GM21528 (cell line): Measurements from ENCODE around the gene SLC17A5.
"Not testable (repeated sequence)": the region's sequence is repeated elsewhere in the genome, so short reads cannot be mapped to it uniquely, and the experiment has no call there.

Experiments
- ATAC-seq: cut with Tn5 transposase; IDR thresholded peaks from one replicate; pipeline ENCODE4 v1.9.1; 2021; ENCODE audit warnings: mild to moderate bottlenecking, moderate library complexity; ENCODE audit not compliant: unreplicated experiment, low FRiP score

SLC17A5 gene, protein sequence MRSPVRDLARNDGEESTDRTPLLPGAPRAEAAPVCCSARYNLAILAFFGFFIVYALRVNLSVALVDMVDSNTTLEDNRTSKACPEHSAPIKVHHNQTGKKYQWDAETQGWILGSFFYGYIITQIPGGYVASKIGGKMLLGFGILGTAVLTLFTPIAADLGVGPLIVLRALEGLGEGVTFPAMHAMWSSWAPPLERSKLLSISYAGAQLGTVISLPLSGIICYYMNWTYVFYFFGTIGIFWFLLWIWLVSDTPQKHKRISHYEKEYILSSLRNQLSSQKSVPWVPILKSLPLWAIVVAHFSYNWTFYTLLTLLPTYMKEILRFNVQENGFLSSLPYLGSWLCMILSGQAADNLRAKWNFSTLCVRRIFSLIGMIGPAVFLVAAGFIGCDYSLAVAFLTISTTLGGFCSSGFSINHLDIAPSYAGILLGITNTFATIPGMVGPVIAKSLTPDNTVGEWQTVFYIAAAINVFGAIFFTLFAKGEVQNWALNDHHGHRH

DNA sequence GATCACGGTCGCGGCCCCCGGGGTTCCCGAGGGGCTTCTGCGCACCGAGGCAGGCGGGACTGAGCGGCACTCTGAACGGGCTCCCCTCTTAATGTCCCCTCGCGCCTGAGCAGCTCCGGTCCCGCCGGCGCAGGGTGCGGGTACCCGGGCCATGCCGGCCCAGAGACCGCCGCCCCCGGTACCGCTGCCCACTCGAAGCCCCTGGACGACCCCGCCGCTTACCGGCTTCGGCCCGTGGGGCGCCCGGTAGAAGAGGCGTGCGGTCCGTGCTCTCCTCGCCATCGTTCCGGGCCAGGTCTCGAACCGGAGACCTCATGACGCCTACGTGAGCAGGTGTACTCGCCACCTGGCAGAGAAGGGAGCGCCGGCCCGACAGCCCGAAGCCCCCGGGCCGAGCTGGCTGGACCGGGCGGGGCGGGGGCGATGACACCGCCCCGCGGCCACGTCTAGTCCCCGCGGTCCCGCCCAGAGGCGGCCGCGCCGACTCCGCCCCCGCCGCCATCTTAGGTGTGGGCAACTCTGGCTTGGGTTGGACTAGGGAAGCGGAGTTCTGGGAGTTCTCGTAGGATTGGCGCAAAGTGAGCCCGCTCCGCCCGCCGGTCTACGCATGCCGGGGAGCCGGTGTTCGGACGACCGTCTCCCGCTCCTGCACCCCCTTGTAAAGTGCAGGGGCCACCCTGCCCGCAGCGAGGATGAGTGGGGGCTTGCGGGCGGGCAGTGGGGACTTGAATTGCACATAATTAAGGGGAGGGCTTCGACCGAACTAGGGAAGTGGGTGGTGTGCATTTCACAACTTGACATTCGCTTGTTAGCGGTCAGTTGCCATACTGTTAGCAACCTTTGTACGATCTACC is at the start of gene SLC17A5:
SLC17A5 (minus strand) TSS at position 422 of the 854 bp plus-strand sequence; CDS start at position 316, 106 bp downstream.
- peak; percentile 89 for ATAC-seq

DNA sequence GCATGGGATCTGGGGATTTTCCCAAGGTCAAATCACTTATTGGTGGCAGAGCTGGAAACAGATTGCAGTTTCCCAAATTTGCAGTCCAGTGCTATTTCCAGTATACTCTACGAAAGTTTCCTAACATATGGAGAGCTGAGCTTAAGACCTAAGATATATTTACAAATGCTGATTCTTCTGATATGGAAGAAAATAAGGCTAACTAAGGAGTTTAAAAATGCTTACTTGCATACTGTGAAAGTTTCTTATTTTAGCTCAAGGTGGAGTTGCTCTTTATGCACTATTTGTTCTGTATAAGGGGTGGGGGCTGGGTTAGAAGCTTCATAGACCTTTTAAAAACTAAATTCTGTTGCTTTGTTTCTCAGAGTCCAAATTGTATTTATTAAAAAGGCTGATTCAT is 49.7 kb upstream of the SLC17A5 start:
- no peak for ATAC-seq

DNA sequence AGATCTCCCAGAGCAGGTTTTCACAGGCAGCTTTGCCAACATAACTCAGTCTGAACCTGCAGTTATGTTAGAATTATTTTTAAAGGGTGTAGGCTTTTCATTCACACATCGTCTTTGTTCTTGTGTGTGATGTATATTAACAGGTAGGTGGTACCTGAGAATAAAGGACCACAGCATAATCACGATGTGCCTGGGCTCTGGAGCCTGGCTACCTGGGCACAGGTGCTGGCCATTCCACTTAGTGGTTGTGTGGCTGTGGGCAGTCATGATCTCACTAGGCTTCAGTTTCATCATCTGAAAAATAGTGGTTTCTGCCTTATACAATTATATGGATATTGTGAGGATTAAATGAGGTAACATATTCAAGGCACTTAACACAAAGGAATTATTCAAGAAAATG is 48.7 kb upstream of the SLC17A5 start:
- ATAC-seq, result no peak

DNA sequence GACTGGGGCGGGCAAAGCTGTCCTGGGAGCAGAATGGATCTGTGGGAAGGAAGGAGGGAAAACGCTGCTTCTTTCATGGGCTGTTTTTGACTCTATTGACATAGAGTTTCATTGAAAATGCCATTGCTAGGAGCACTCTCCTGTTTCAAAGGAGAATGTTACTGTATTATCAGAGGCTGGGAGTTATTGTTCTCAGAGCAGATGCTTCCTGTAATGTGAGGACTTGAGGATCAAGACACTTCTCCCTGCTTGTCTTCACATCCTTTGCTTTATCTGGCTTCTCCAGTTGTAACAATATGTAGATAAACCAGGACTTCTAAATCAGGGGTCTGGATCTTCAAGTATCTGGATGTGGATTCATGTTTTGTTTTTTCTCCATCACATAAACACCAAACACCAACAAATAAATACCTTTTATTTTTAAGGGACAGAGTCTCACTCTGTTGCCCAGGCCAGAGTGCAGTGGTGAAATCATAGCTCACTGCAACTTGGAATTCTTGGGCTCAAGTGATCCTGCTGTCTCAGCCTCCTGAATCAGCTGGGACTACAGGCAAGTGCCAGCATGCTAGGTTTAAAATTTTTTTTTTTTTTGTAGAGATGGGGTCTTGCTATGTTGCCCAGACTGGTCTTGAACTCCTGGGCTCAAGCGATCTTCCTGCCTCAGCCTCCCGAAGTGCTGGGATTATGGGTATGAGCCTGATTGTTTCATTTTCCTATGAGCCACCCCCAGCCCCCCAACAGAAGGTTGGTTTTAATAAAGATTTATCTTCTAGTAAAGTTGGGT is 46.1 kb upstream of the SLC17A5 start:
- no peak for ATAC-seq

DNA sequence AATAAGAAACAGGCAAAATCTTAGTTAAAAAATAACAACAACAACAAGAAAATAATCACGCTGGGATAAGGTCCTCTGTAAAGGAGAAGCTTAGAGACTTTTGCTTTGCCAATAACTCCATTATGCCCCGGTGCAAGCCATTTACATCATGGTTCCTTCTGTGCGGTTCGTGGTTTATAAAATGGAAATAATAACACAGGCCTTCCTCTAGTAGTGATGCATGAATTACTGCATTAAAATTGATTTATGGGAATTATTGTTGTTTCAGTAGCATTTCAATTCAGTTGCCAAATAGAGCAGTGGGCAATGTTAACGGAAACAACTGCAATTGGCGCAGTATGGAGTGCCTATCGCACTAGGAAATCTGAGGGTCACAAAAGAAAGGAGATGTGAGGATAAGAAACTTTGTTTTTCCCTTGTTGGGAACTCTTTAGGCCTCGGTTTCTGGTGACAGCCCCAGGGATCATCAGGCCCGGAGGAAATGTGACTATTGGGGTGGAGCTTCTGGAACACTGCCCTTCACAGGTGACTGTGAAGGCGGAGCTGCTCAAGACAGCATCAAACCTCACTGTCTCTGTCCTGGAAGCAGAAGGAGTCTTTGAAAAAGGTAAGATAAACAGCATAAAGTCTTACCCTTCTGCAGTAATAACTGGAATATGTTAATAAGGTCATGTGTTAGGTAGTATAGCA is 43.3 kb upstream of the SLC17A5 start:
- no peak for ATAC-seq

DNA sequence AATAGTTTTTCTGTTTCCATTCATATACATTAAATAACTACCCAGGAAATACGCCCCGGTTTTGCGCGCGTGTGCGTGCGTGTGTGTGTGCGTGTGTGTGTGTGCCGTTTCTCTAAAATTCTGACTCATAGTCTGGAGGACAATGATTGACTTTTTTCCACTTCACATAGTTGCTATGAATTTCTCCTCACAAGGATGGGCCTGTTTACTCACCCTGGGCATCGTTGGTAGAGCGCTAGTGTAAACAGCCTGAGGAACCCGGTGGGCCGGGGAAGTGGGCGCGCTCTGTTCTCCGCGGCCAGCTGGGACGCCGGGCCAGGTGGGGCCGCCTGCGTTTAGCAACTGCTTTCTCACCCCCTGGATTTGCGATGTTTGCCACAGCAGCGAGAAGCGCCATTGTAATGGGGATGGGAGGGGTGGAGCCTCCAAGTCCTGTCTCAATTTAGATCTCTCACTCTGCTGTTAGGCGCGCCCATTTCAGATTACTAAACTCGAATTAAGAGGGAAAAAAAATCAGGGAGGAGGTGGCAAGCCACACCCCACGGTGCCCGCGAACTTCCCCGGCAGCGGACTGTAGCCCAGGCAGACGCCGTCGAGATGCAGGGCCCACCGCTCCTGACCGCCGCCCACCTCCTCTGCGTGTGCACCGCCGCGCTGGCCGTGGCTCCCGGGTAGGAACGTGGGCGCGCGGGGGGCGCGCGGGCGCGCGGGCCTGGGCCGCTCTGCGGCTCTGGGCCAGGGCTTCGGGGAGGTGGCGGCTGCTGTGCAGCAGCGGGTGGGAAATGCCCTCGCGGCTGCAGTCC is 42.0 kb upstream of the SLC17A5 start, which contains the start of gene CD109:
CD109 (plus strand) TSS at position 585 of the 803 bp plus-strand sequence; CDS start at position 598, 13 bp downstream.
- ATAC-seq, result peak; percentile 56

DNA sequence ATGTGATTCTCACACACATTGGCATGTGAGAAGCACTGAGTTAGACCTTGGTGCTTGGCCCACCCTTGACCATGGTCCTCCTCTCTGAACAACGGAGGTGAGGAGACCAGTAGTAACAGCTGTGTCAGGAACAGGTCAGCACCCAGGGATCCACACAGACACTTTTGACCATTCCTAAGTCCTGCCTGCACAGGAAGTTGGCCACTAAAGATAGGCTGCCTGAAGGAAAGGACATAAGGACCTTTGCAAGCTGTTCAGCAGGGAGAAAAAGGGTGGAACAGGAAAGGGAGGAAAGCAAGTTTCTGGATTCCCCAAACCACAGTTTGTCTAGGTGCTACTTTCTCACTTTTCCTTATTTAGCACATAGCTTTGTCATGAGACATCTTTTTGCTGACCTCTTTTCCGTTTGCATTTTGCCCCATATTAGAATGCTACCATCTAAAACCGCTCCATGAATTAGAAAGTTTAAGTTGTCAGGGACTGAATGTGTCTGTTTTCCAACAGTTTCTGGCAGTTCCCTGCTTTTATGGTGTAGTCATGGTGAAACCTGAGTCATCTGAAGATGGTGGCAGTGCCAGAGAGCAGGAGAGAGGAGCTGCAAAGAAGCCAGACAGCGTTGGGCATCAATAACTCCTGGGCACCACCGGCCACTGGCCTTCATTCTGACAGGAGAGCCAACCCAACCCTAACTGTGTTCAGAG is 41.1 kb upstream of the SLC17A5 start:
- no peak for ATAC-seq

DNA sequence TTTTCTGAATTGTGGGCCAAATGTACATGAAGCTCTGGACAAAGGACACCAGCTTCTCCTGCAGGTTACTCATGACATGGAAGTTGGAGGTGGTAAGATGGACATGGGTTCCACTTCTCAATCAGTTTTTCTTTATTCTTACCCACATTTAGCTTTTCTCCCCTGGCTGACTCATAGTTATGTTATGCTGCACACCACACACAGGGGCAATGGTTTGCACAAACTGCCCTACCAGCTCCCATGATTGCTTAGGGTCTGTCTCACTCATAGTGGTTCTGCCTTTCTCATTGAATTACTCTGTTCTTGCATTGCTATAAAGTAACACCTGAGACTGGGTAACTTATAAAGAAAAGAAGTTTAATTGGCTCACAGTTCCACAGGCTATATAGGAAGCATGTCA is 37.7 kb upstream of the SLC17A5 start:
- ATAC-seq, result no peak

DNA sequence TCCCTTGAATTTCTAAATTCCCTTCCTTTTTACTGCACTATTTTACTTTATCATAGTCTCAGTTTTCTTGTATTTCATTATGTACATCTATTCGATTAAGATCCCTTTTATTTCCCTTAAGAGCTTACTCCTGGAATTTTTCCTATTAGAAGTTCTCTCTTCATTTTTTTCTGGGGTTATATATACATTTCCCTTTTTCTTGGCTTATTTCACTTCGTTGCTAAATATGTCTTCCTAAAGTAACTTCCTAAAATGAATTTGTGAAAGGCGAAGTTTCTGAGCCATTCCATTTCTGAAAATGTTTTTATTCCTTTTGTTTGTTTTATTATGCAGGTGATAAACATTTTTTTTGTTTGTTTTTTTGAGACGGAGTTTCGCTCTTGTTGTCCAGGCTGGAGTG is 36.3 kb upstream of the SLC17A5 start:
- no peak for ATAC-seq

DNA sequence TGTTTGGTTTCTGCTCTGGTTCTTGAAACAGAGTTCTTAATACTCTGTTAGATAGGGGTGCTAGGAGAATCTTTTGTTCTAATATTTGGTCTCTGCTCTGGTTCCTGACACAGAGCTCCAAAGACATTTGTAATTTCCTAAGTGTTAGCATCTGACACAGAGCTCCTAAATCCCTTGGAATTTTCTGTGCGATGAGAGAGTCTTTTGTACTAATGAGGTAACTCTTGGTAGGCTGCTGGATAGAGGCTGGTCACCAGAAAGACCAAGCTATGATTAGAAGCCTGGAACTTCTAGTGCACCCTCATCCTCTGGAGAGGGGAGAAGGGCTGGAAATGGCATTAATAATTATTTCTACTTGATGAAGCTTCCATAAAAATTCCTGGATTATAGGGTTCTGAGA is 34.6 kb upstream of the SLC17A5 start:
- no peak for ATAC-seq

DNA sequence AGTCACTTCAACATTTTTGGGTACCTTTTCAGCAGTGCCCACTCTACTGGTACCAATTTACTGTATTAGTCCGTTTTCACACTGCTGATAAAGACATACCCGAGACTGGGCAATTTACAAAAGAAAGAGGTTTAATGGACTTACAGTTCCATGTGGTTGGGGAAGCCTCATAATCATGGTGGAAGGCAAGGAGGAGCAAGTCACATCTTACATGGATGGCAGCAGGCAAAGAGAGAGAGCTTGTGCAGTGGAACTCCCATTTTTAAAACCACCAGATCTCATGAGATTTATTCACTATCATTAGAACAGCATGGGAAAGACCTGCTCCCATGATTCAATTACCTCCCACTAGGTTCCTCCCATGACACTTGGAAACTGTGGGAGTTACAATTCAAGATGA is 29.8 kb upstream of the SLC17A5 start:
- ATAC-seq, result not testable (repeated sequence)

DNA sequence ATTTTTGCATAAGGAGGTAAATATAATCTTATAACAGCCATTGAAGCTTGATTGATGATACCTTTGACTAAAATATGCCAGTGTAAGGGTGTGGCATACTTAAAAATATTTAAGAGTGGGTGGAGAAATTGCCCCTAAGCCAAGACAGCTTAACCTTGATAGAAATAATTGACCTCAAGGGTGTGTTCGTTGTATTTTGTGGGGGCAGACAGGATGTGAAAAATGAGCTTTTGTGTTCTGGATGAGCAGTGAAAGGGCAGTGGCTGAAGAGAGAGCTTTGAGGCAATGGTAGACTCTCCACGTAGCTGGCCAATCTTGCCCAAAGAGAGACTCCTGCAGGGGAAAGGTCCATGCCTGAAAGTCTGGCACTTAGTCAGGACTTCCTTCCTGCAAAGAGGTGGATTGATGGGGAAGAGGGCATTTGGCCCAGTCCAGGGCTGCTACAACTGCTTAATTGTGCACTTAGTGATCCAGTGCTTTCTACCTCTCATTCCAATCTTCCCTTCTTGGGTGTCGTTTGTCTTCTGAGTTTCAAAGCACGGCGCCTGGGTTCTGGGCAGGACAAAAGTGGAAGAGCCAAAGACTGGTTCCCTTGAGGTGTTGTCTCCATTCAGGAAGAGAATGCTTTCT is 26.6 kb upstream of the SLC17A5 start:
- no peak for ATAC-seq

DNA sequence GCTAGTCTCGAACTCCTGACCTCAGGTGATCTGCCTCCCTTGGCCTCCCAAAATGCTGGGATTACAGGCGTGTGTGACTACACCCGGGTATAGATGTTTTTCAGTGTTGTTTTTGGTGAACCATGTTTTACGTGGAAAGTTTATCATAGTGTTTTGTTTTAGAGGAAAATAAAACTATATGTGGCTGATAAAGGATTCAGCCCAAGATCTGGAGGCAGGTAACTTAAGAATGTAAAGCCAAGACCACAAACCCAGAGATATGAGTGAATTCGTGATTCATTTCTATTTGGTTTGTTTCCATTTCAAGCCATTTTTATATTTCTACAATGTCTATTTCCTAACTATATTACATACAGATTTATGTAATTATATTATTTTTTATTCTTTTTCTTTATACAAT is 26.1 kb upstream of the SLC17A5 start:
- ATAC-seq, result not testable (repeated sequence)

DNA sequence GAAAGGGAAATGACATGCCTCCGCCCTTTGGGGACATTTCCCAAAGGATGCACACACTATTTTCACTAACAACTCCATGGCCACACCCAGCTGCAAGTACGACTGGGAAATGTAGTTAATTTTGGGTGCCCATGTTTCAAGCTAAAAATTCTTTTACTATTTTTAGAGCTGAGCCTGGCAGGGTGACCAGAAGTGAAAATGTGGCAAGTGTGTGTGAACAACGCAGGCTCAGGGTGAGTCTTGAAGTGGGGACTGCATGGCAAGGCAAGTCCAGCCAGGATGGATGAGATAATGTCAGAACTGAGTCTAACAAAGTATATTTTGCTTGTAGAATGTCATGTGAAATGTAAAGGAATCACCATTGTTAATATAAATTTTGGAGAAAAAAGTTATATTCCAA is 25.2 kb upstream of the SLC17A5 start:
- ATAC-seq, result no peak

DNA sequence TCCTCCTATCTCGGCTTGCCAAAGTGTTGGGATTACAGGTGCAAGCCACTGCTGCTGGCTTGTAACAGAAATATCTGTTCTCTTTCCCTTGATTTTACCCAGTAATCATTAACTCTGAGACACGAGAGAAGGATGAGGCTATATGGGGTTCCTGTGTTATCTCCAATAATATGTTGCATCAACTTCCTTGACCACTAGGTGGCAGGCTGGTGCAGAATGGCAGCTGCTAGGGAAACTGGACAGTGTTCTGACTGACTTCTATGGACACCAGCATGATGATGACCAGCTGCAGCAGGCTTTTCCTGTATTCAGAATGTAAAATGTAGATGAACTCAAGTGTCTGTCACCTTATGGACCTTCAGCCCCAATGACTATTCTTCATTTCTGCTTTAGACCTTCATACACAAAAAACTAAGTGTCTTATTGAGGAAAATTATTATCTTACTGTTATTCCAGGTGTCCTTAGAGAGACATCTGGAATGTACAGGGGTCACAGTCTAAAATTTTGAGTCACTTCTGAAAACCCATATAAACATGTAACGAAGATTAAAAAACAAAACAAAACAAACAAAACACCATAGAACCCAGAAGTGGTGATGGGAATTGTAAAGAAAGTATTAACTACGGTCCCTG is 21.8 kb upstream of the SLC17A5 start:
- ATAC-seq, result peak; percentile 95

DNA sequence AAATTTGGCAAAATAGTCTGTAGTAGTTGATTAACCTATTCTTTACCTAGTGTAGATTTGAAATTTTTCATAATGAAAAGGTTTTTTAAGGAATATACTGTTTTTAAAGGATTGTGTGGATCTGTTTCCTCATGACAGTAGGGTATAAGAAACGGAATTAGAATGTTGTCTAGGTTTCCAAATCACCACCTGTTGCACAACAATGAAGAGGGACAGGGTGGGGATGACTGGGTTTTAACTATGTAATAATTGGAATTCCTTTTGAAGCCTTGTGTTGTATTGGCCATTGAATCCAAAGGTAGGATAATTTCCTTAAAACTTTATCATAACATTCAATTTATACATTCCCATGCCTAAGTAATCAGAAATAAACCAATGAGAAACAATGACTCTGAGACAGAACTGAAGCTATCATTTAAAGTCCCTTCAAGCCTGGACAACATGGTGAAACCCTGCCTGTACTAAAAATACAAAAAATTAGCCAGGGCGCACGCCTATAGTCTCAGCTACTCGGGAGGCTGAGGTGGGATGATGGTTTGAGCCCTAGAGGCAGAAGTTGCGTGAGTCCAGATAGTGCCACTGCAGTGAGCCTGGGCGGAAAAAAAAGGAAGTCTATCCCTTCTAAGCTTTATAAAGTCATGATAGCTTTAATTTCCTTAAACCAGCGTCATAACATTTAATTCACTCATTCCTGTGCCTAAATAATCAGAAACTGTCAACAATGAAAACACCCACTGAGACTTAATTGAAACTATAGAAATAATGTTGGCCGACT is 18.3 kb upstream of the SLC17A5 start:
- ATAC-seq, result no peak

DNA sequence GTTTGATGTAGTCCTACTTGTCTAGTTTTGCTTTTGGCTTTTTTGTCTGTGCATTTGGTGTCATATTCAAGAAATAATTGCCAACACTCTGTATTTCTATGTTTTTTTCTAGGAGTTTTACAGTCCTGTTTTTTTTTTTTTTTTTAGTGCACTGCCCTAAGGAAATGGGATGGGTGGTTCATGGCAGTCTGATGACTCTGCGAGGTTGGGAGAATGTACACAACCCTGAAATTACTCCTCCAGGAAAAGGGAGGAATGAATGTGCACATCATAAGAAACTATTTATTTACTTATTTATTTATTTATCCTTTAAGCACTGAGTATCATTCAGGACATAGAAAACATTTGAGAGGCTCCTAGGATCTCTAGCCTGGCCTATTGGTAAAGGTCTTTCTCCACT is 15.2 kb upstream of the SLC17A5 start:
- ATAC-seq, result no peak
